Right lobe of liver (tissue), 6 donors: Measurements from ENCODE around the gene FOXA2. TPM values are rescaled to one million over a fixed set of nuclear protein-coding genes. Genes with fewer than 3 reads are reported as not detected.

Source experiments
- ATAC-seq, 4 donors: fragments of 200-7000 bp; cut with Tn5 transposase; one replicate each; pipeline ENCODE4 v1.9.1; 2020; ENCODE audit warnings: mild to moderate bottlenecking in 4 of 4, moderate library complexity in 4 of 4
- DNase-seq, 3 donors: peaks; one replicate each; pipeline ENCODE4 v3.0.0-alpha.2; 2020
- H3K27ac ChIP-seq, 3 donors: fragments of 200-600 bp; one replicate each; pipeline ENCODE4 v1.8.0; 2022
- H3K27me3 ChIP-seq, 2 donors: fragments of 200-600 bp; one replicate each; pipeline ENCODE4 v1.8.0; 2022
- H3K36me3 ChIP-seq, 4 donors: fragments of 200-600 bp; sonication (generic) in 1 of 4; one replicate each; pipeline versions ENCODE4 v1.5.1 to v1.8.0; 2017 to 2022; ENCODE audit warnings: control low read depth in 1 of 4
- H3K4me1 ChIP-seq, 4 donors: fragments of 200-600 bp; sonication (generic) in 1 of 4; one replicate each; pipeline versions ENCODE4 v1.5.1 to v1.8.0; 2017 to 2022; ENCODE audit warnings: control low read depth in 1 of 4
- H3K4me3 ChIP-seq, 3 donors: fragments of 200-600 bp; one replicate each; pipeline ENCODE4 v1.8.0; 2022
- H3K9me3 ChIP-seq, 4 donors: fragments of 200-600 bp; sonication (generic) in 1 of 4; one replicate each; pipeline versions ENCODE4 v1.5.1 to v1.8.0; 2017 to 2022; ENCODE audit warnings: control low read depth in 1 of 4
- CTCF ChIP-seq, 4 donors: fragments of 200-600 bp in 3 of 4; fragments of 450-650 bp in 1 of 4; IDR thresholded peaks; one replicate each; pipeline versions ENCODE4 v1.5.1 to v1.8.0; 2016 to 2022; ENCODE audit warnings: antibody characterized with exemption in 4 of 4, mild to moderate bottlenecking in 2 of 4
- POLR2A ChIP-seq: fragments of 450-650 bp; IDR thresholded peaks from one replicate; pipeline ENCODE4 v1.6.1; 2017; ENCODE audit warnings: antibody characterized with exemption, mild to moderate bottlenecking
- WGBS: methylation state at CpG from one replicate; pipeline ENCODE4 v1.1.6; 2018; ENCODE audit warnings: low coverage, low lambda C conversion rate; ENCODE audit not compliant: insufficient coverage; ENCODE audit errors: missing lambda C conversion rate; 5-methylcytosine and 5-hydroxymethylcytosine counted together
- intact Hi-C, 2 donors: fragments of 100-400 bp; cut with DNase I; formaldehyde crosslinking; loops; one replicate each; pipeline versions ENCODE4 v1.11.2 to v1.14.1; 2022
- total RNA-seq, 6 experiments: library from RNA; depleted of rRNA in 2 of 6; stranded (reverse); fragments of >200 nt in 2 of 6; fragmentation: NEBNext Ultra II Directional in 3 of 6; extraction: Animal tissue kit (Norgen Biotek cat#: 25700) in 3 of 6; gene quantifications; one replicate each; pipeline versions ENCODE4 v1.1.0 to v1.2.4, GENCODE V29; 2016 to 2023
- donor health status: DM: no; HTN: yes; CAD: no.
- donor health status: DM: no; HTN: no; CAD: no.
- donor health status: DM: no; HTN: no; CAD: no.
- donor health status: DM: no; HTN: yes; CAD: no.
- donor health status: DM: no; HTN: yes; CAD: no.

The FOXA2 gene
- total RNA-seq, 6 experiments from 2014 or later, result 11.8 to 28.7 (median 21.2) TPM

GRCh38 chr20:22563062-22563965 is 21.1 kb downstream of the FOXA2 start:
- Histone ChIP-seq H3K4me1 (peaks cover 0 to 49% (median 16%) of the 10 kb centered on the region in 4 donors), H3K4me3 (no peak overlapping the region), H3K36me3 (peaks cover 0 to 40% (median 7%) of the 10 kb centered on the region in 4 donors), H3K9me3 (no peaks in the 10 kb centered on the region), H3K27me3 (no peaks in the 10 kb centered on the region), H3K27ac (peak overlapping the region in 1 of 3 donors; percentile 56)
- intact Hi-C loops, result no loop called here
- DNase-seq, result no peak
- TF ChIP-seq CTCF (IDR thresholded peaks at IDR 0.05) (no peak), POLR2A (no peak)
- peak; percentile 51 to 82 (median 66) for ATAC-seq
- 22% methylated on average over 7 of the region's 7 CpGs for WGBS

- Histone ChIP-seq H3K4me3 (no peak overlapping the region), H3K27me3 (no peaks in the 10 kb centered on the region), H3K27ac (peak overlapping the region in 1 of 3 donors; percentile 56), H3K9me3 (no peaks in the 10 kb centered on the region), H3K36me3 (peaks cover 0 to 34% (median 7%) of the 10 kb centered on the region in 4 donors), H3K4me1 (peaks cover 0 to 45% (median 16%) of the 10 kb centered on the region in 4 donors)
- TF ChIP-seq POLR2A (no peak), CTCF (IDR thresholded peaks at IDR 0.05) (no peak)
- ATAC-seq (peak in 1 of 4 donors; percentile 3), DNase-seq (no peak)
- whole genome bisulfite sequencing, result 18% methylated on average over 4 of the region's 4 CpGs
- intact Hi-C loops, result no loop called here
Measured at GRCh38 chr20:22562620-22563019, 21.8 kb downstream of the FOXA2 start.

GRCh38 chr20:22561965-22562577 is 22.3 kb downstream of the FOXA2 start:
- DNase-seq (no peak), ATAC-seq (peak in 1 of 4 donors; percentile 3)
- no peaks in the 10 kb centered on the region for H3K27me3 ChIP-seq
- peaks cover 0 to 28% (median 4%) of the 10 kb centered on the region in 4 donors for H3K36me3 ChIP-seq
- 46% methylated on average over 9 of the region's 9 CpGs for WGBS
- H3K27ac ChIP-seq, result peak overlapping the region in 1 of 3 donors; percentile 56
- H3K4me1 ChIP-seq, result peaks cover 0 to 43% (median 16%) of the 10 kb centered on the region in 4 donors
- H3K9me3 ChIP-seq, result no peaks in the 10 kb centered on the region
- intact Hi-C loops, result no loop called here
- no peak overlapping the region for H3K4me3 ChIP-seq
- TF ChIP-seq CTCF (IDR thresholded peaks at IDR 0.05) (no peak), POLR2A (no peak)

- DNase-seq, result no peak
- peaks cover 0 to 32% (median 13%) of the 10 kb centered on the region in 4 donors for H3K4me1 ChIP-seq
- peaks cover 0 to 16% (median 0%) of the 10 kb centered on the region in 4 donors for H3K36me3 ChIP-seq
- no peaks in the 10 kb centered on the region for H3K27me3 ChIP-seq
- intact Hi-C loops, result no loop called here
- 38% methylated on average over 15 of the region's 16 CpGs for WGBS
- H3K27ac ChIP-seq, result no peak overlapping the region
- no peak for ATAC-seq
- H3K4me3 ChIP-seq, result no peak overlapping the region
- no peaks in the 10 kb centered on the region for H3K9me3 ChIP-seq
- TF ChIP-seq POLR2A (no peak), CTCF (IDR thresholded peaks at IDR 0.05) (no peak)
Measured at GRCh38 chr20:22560817-22561216, 23.6 kb downstream of the FOXA2 start.
